H9 (cell line): ENCODE results near the gene PRCD. TPM values are rescaled to one million over a fixed set of nuclear protein-coding genes. Genes with fewer than 3 reads are reported as not detected.
A peak's percentile ranks its signal among the peaks of the same experiment; 100 is the strongest.

Experiments used
- DNase-seq: peaks from one replicate; pipeline ENCODE4 v3.0.0-alpha.2; 2017
- H2AFZ ChIP-seq: one replicate; pipeline ENCODE4 v1.6.1; 2013; ENCODE audit warnings: mild to moderate bottlenecking, low read length, control low read depth, moderate library complexity
- H2AK5ac ChIP-seq: 2 replicates; pipeline ENCODE4 v1.6.1; 2013; ENCODE audit warnings: low read length, control low read depth, mixed read lengths; ENCODE audit not compliant: insufficient read length
- H2BK120ac ChIP-seq: one replicate; pipeline ENCODE4 v1.6.1; 2013; ENCODE audit warnings: low read depth, mild to moderate bottlenecking, low read length, control low read depth, inconsistent platforms; ENCODE audit not compliant: poor library complexity, severe bottlenecking
- H2BK12ac ChIP-seq: 2 replicates; pipeline ENCODE4 v1.6.1; 2013; ENCODE audit warnings: low read length, control low read depth, mixed read lengths, low read depth; ENCODE audit not compliant: insufficient read length
- H2BK15ac ChIP-seq: 2 replicates; pipeline ENCODE4 v1.6.1; 2013; ENCODE audit warnings: low read depth, low read length, control low read depth
- H2BK20ac ChIP-seq: one replicate; pipeline ENCODE4 v1.6.1; 2013; ENCODE audit warnings: low read depth, mild to moderate bottlenecking, low read length, control low read depth, inconsistent platforms; ENCODE audit not compliant: poor library complexity, severe bottlenecking
- H2BK5ac ChIP-seq: 2 replicates; pipeline ENCODE4 v1.6.1; 2013; ENCODE audit warnings: low read length, control low read depth, mixed read lengths; ENCODE audit not compliant: insufficient read length
- H3K14ac ChIP-seq: 2 replicates; pipeline ENCODE4 v1.6.1; 2013; ENCODE audit warnings: low read length, control low read depth; ENCODE audit not compliant: insufficient read depth
- H3K18ac ChIP-seq: 2 replicates; pipeline ENCODE4 v1.6.1; 2013; ENCODE audit warnings: low read depth, mild to moderate bottlenecking, mixed read lengths, low read length, control low read depth; ENCODE audit not compliant: insufficient read length
- H3K23ac ChIP-seq: 2 replicates; pipeline ENCODE4 v1.6.1; 2013; ENCODE audit warnings: low read length, control low read depth, mixed read lengths, low read depth; ENCODE audit not compliant: insufficient read length
- H3K23me2 ChIP-seq: 2 replicates; pipeline ENCODE4 v1.6.1; 2013; ENCODE audit warnings: low read depth, mild to moderate bottlenecking, mixed read lengths, low read length, control low read depth; ENCODE audit not compliant: insufficient read length, poor library complexity, severe bottlenecking
- H3K27ac ChIP-seq: 2 replicates; pipeline ENCODE4 v1.5.1; 2013; ENCODE audit warnings: low read length, control low read depth, mixed read lengths, low read depth; ENCODE audit not compliant: insufficient read length
- H3K27me3 ChIP-seq: 2 replicates; pipeline ENCODE4 v1.6.1; 2013; ENCODE audit warnings: low read length, control low read depth, inconsistent platforms; ENCODE audit not compliant: insufficient read depth
- H3K4ac ChIP-seq: 2 replicates; pipeline ENCODE4 v1.6.1; 2013; ENCODE audit warnings: low read depth, mild to moderate bottlenecking, control low read depth, inconsistent platforms, low read length, moderate library complexity
- H3K4me1 ChIP-seq: 2 replicates; pipeline ENCODE4 v1.6.1; 2013; ENCODE audit warnings: low read length, control low read depth, inconsistent platforms; ENCODE audit not compliant: insufficient read depth
- H3K4me2 ChIP-seq: 2 replicates; pipeline ENCODE4 v1.6.1; 2013; ENCODE audit warnings: low read length, control low read depth, mixed read lengths; ENCODE audit not compliant: insufficient read length, insufficient read depth
- H3K56ac ChIP-seq: 2 replicates; pipeline ENCODE4 v1.6.1; 2013; ENCODE audit warnings: low read depth, mild to moderate bottlenecking, mixed read lengths, low read length, control low read depth; ENCODE audit not compliant: insufficient read length
- H3K79me1 ChIP-seq: 2 replicates; pipeline ENCODE4 v1.6.1; 2013; ENCODE audit warnings: low read depth, mild to moderate bottlenecking, moderate library complexity, low read length, control low read depth, inconsistent platforms; ENCODE audit not compliant: insufficient read depth, poor library complexity, severe bottlenecking
- H3K79me2 ChIP-seq: 2 replicates; pipeline ENCODE4 v1.6.1; 2013; ENCODE audit warnings: low read length, control low read depth, inconsistent platforms; ENCODE audit not compliant: insufficient read depth
- H3K9ac ChIP-seq: 2 replicates; pipeline ENCODE4 v1.6.1; 2013; ENCODE audit warnings: low read length, control low read depth, mixed read lengths; ENCODE audit not compliant: insufficient read length; ENCODE audit errors: extremely low read depth
- H3K9me3 ChIP-seq: one replicate; pipeline ENCODE4 v1.6.1; 2013; ENCODE audit warnings: low read depth, low read length, inconsistent platforms; ENCODE audit not compliant: control insufficient read depth
- H3T11ph ChIP-seq: one replicate; pipeline ENCODE4 v1.6.1; 2013; ENCODE audit warnings: mild to moderate bottlenecking, low read length, control low read depth, inconsistent platforms
- H4K20me1 ChIP-seq: one replicate; pipeline ENCODE4 v1.6.1; 2013; ENCODE audit not compliant: control insufficient read depth, insufficient read length, insufficient read depth
- H4K5ac ChIP-seq: 2 replicates; pipeline ENCODE4 v1.6.1; 2013; ENCODE audit warnings: low read depth, mild to moderate bottlenecking, mixed read lengths, low read length, control low read depth; ENCODE audit not compliant: insufficient read length
- H4K8ac ChIP-seq: replicated peaks from 2 replicates; pipeline ENCODE4 v1.6.1; 2013; ENCODE audit warnings: low read length, control low read depth, mixed read lengths, low read depth; ENCODE audit not compliant: insufficient read length
- H4K91ac ChIP-seq: 2 replicates; pipeline ENCODE4 v1.6.1; 2013; ENCODE audit warnings: low read depth, mild to moderate bottlenecking, moderate library complexity, mixed read lengths, low read length, control low read depth; ENCODE audit not compliant: insufficient read length
- H3K27ac Mint-ChIP-seq, 3 experiments: 2 replicates in 2 of 3; 3 replicates in 1 of 3; pipeline ENCODE4 v1.8.0; 2020 to 2021; ENCODE audit warnings: mixed read lengths in 3 of 3, mild to moderate bottlenecking in 1 of 3, moderate library complexity in 1 of 3
- H3K27me3 Mint-ChIP-seq: 2 replicates; pipeline ENCODE4 v1.8.0; 2021; ENCODE audit warnings: low read depth, mild to moderate bottlenecking, moderate library complexity, mixed read lengths
- H3K36me3 Mint-ChIP-seq, 3 experiments: 2 replicates in 2 of 3; 3 replicates in 1 of 3; pipeline ENCODE4 v1.8.0; 2020 to 2021; ENCODE audit warnings: low read depth in 3 of 3, mixed read lengths in 3 of 3; ENCODE audit not compliant: insufficient read depth in 1 of 3
- H3K4me1 Mint-ChIP-seq, 2 experiments: 2 replicates each; pipeline ENCODE4 v1.8.0; 2020; ENCODE audit warnings: mixed read lengths in 2 of 2
- H3K4me3 Mint-ChIP-seq, 2 experiments: 2 replicates in 1 of 2; 3 replicates in 1 of 2; pipeline ENCODE4 v1.8.0; 2020 to 2021; ENCODE audit warnings: mild to moderate bottlenecking in 2 of 2, mixed read lengths in 2 of 2, moderate library complexity in 1 of 2
- H3K9me3 Mint-ChIP-seq, 2 experiments: 2 replicates in 1 of 2; 3 replicates in 1 of 2; pipeline ENCODE4 v1.8.0; 2020; ENCODE audit warnings: mild to moderate bottlenecking in 2 of 2, mixed read lengths in 2 of 2, moderate library complexity in 1 of 2
- WGBS: extraction: QIAGEN DNeasy Blood & Tissue Kit; methylation state at CpG from one replicate; pipeline ENCODE4 v1.1.7; 2013; ENCODE audit warnings: missing lambda C conversion rate, low lambda C conversion rate, mixed read lengths; ENCODE audit not compliant: insufficient read length; ENCODE audit errors: extremely low coverage; 5-methylcytosine and 5-hydroxymethylcytosine counted together
- total RNA-seq: library from RNA; stranded (reverse); gene quantifications from 2 replicates; pipeline ENCODE4 v1.2.1, GENCODE V29; 2021
- TF ChIP-seq, protein P1 (sequence below): fragments of 200-600 bp; sonication (generic); conservative IDR thresholded peaks from 3 replicates; pipeline ENCODE4 v1.8.0; 2021; ENCODE audit warnings: antibody characterized with exemption, mild to moderate bottlenecking

The PRCD gene
- total RNA-seq, 1 experiment from 2014 or later = 0.46 TPM

DNA sequence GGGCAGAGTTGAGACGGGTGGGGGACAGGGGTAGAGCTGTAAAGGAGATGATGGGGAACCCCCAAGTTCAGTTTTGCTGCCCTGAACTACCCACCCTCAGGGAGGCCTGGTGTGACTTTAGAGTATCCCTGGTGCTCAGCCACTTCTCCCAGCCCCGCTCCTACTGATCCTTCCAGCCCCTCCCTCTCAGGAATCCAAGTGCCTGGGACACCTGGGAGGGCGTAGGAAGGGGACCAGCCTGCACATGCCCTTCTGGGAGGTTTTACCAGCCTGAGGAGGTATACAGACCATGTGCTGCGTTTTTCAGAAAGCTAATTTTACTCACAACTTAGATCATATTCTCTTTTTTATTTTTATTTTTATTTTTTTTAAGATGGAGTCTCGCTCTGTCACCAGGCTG, 41.7 kb downstream of the PRCD start:
- H3K9ac ChIP-seq = no peak overlapping the region
- H3K4me1 Mint-ChIP-seq = peaks cover 14 to 27% of the 10 kb centered on the region in 2 experiments

More for the DNA sequence above, 41.7 kb downstream of the PRCD start:
- H4K91ac ChIP-seq = no peak overlapping the region
- no peak overlapping the region for H3K18ac ChIP-seq
- no peak overlapping the region for H3T11ph ChIP-seq
- no peak overlapping the region for H2BK5ac ChIP-seq
- H4K8ac ChIP-seq = no peak overlapping the region
- no peak overlapping the region for H3K27ac ChIP-seq
- peak; percentile 36 for DNase-seq
- no peaks in the 10 kb centered on the region for H3K9me3 ChIP-seq
- peaks cover 57% of the 10 kb centered on the region for H3K27me3 Mint-ChIP-seq
- no peak overlapping the region for H2BK12ac ChIP-seq
- H3K36me3 Mint-ChIP-seq = no peaks in the 10 kb centered on the region; a peak in 1 of 7 replicates
- H3K23ac ChIP-seq = no peak overlapping the region
- no peak overlapping the region for H2BK120ac ChIP-seq
- no peak overlapping the region for H2AFZ ChIP-seq
- no peak overlapping the region for H3K4me3 Mint-ChIP-seq
- no peaks in the 10 kb centered on the region for H3K4me1 ChIP-seq
- H4K5ac ChIP-seq = no peak overlapping the region
- peaks cover 23% of the 10 kb centered on the region; the same call in 1 of the 2 replicates for H3K27me3 ChIP-seq
- no peak overlapping the region for H3K4me2 ChIP-seq
- no peaks in the 10 kb centered on the region for H3K79me1 ChIP-seq
- no peak overlapping the region for H3K27ac Mint-ChIP-seq
- H3K4ac ChIP-seq = no peak overlapping the region
- H3K9me3 Mint-ChIP-seq = peaks cover 2 to 11% of the 10 kb centered on the region in 2 experiments; a peak in 3 of 5 replicates
- H3K79me2 ChIP-seq = no peaks in the 10 kb centered on the region
- TF ChIP-seq, protein P1, sequence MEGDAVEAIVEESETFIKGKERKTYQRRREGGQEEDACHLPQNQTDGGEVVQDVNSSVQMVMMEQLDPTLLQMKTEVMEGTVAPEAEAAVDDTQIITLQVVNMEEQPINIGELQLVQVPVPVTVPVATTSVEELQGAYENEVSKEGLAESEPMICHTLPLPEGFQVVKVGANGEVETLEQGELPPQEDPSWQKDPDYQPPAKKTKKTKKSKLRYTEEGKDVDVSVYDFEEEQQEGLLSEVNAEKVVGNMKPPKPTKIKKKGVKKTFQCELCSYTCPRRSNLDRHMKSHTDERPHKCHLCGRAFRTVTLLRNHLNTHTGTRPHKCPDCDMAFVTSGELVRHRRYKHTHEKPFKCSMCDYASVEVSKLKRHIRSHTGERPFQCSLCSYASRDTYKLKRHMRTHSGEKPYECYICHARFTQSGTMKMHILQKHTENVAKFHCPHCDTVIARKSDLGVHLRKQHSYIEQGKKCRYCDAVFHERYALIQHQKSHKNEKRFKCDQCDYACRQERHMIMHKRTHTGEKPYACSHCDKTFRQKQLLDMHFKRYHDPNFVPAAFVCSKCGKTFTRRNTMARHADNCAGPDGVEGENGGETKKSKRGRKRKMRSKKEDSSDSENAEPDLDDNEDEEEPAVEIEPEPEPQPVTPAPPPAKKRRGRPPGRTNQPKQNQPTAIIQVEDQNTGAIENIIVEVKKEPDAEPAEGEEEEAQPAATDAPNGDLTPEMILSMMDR = no peak
- H3K14ac ChIP-seq = no peak overlapping the region
- no peak overlapping the region for H2BK15ac ChIP-seq
- no peak overlapping the region for H2AK5ac ChIP-seq
- H3K23me2 ChIP-seq = peaks cover 11% of the 10 kb centered on the region
- no CpG with 5 or more reads among the region's 5 CpGs for WGBS
- no peak overlapping the region for H3K56ac ChIP-seq
- H2BK20ac ChIP-seq = no peak overlapping the region
- H4K20me1 ChIP-seq = no peaks in the 10 kb centered on the region
